Measurements from ENCODE around the gene CMC1.
"Not testable (repeated sequence)": the region's sequence is repeated elsewhere in the genome, so short reads cannot be mapped to it uniquely, and the experiment has no call there.

The CMC1 gene

GRCh38 chr3:28267984-28268849 is 26.8 kb downstream of the CMC1 start:
- no peak for DNase-seq
- no peaks in the 10 kb centered on the region for H3K27me3 Mint-ChIP-seq
- no peak overlapping the region for H3K4me3 Mint-ChIP-seq
- H3K9me3 Mint-ChIP-seq, result peaks cover 12% of the 10 kb centered on the region
- H3K36me3 Mint-ChIP-seq (ENCODE audit: low read depth), result peaks cover 81% of the 10 kb centered on the region
- no peak overlapping the region for H3K27ac Mint-ChIP-seq
- H3K4me1 Mint-ChIP-seq (ENCODE audit: low read depth), result peaks cover 8% of the 10 kb centered on the region

DNA sequence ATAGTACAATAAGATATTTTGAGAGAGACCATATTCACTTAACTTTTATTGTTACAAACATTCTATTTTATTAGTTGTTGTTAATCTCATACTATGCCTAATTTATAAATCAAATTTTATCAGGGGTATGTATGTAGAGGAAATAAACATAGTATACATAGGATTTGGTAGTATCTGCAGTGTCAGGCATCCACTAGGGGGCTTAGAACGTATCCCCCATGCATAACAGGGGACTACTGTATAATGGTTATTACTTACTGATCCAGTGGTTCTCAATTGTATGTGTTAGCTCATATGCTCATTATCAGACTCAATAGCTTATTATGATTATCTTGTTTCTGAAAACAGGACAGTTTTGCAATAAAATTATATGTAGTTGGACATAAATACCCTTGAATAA is 27.6 kb downstream of the CMC1 start:
- peaks cover 81% of the 10 kb centered on the region for H3K36me3 Mint-ChIP-seq (ENCODE audit: low read depth)

GRCh38 chr3:28269884-28270283 is 28.5 kb downstream of the CMC1 start:
- not testable (repeated sequence) for H3K4me3 Mint-ChIP-seq; H3K27ac Mint-ChIP-seq; DNase-seq; H3K27me3 Mint-ChIP-seq; H3K4me1 Mint-ChIP-seq (ENCODE audit: low read depth)
- Mint-ChIP-seq H3K36me3 (ENCODE audit: low read depth) (peaks cover 85% of the 10 kb centered on the region), H3K9me3 (peaks cover 23% of the 10 kb centered on the region)

More for the DNA sequence above, 27.6 kb downstream of the CMC1 start:
- Mint-ChIP-seq H3K9me3 (peaks cover 20% of the 10 kb centered on the region), H3K27me3 (no peaks in the 10 kb centered on the region), H3K4me1 (ENCODE audit: low read depth) (peaks cover 8% of the 10 kb centered on the region), H3K27ac (no peak overlapping the region), H3K4me3 (no peak overlapping the region)
- DNase-seq, result no peak

- peaks cover 77% of the 10 kb centered on the region for H3K36me3 Mint-ChIP-seq (ENCODE audit: low read depth)
- H3K27ac Mint-ChIP-seq, result no peak overlapping the region
Observed at GRCh38 chr3:28273837-28274236, 32.4 kb downstream of the CMC1 start.

DNA sequence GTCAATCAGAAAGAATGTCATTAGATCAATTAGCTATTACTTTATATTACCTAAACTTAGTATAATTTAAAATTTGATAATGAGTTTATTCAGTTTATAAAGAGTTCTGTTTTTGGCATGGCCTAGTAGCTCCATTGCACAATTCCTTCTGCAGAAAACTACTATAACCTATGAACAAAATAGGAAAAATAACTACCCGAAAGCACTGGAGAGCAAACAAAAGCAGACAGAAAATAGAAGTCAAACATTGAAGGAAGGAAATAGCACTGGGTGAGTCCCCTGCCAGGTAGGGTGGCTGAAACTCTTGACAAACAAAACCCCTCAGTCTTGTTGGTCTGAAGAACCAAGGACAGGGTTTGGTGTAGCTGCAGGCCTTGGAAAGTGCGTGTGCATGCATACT is 37.5 kb downstream of the CMC1 start:
- no peaks in the 10 kb centered on the region for H3K27me3 Mint-ChIP-seq
- peaks cover 6% of the 10 kb centered on the region for H3K4me1 Mint-ChIP-seq (ENCODE audit: low read depth)
- H3K27ac Mint-ChIP-seq, result no peak overlapping the region
- H3K4me3 Mint-ChIP-seq, result no peak overlapping the region
- peaks cover 38% of the 10 kb centered on the region for H3K36me3 Mint-ChIP-seq (ENCODE audit: low read depth)
- DNase-seq, result no peak
- peaks cover 3% of the 10 kb centered on the region for H3K9me3 Mint-ChIP-seq

More at GRCh38 chr3:28273837-28274236, 32.4 kb downstream of the CMC1 start:
- Mint-ChIP-seq H3K4me1 (ENCODE audit: low read depth) (peaks cover 8% of the 10 kb centered on the region), H3K9me3 (peaks cover 23% of the 10 kb centered on the region), H3K27me3 (no peaks in the 10 kb centered on the region), H3K4me3 (no peak overlapping the region)
- DNase-seq, result no peak

DNA sequence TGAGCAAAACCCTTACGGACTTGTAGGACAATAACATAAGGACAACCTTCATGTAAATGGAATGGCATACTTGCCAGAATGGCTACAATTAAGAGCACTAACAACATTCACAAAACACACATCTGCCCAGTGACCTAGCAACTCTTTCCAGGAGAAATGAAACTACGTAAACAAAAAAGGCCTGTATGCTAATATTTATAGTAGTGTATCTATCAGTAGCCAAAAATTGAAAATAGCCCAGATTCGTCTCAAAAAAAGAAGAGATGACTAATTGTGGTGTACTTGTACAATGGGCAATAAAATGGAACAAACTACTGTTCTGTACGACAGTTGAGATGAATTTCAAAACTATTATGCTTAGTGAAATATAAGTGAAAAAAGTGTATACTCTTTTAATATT is 38.4 kb downstream of the CMC1 start:
- Mint-ChIP-seq H3K27ac (no peak overlapping the region), H3K9me3 (no peaks in the 10 kb centered on the region), H3K27me3 (no peaks in the 10 kb centered on the region), H3K4me3 (no peak overlapping the region), H3K36me3 (ENCODE audit: low read depth) (peaks cover 30% of the 10 kb centered on the region), H3K4me1 (ENCODE audit: low read depth) (peaks cover 6% of the 10 kb centered on the region)
- DNase-seq, result no peak

DNA sequence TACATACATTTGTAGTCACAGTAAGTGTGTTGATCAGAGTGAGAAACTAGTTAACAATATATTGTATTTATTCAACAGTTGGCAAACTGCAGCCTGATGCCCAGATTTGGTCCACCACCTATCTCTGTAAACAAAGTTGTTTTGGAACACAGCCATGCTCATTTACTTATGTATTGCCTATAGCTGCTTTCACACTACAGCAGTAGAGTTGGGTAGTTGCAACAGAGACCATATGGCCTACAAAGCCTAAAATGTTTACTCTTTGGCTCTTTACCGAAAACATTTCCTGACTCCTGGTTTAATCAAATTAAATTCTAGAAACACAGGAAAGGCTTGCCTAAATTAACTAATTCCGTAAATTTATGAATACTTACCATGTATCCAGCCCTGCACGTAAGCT is 39.4 kb downstream of the CMC1 start:
- Mint-ChIP-seq H3K9me3 (no peaks in the 10 kb centered on the region), H3K27me3 (no peaks in the 10 kb centered on the region), H3K27ac (no peak overlapping the region), H3K36me3 (ENCODE audit: low read depth) (peaks cover 20% of the 10 kb centered on the region), H3K4me3 (no peak overlapping the region), H3K4me1 (ENCODE audit: low read depth) (peaks cover 9% of the 10 kb centered on the region)
- no peak for DNase-seq

DNA sequence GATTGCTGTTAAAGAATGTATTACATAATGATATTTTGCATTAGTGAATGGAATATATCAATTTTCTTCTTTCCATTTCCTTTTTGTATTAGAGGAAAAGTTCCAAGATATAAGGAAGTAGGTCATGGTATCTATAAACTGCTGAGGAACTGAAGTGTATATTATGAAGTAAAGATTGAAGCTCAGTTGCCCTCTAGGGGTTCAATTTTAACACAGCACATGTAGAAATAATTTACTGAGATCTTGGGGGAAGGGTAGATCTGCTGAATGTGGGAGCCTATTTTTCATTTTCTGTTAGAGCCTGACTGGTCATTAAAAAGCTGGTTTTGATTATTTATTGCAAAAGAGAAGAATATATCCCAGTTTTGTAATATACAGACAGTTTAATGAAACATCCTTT is 45.2 kb downstream of the CMC1 start:
- DNase-seq, result no peak
- Mint-ChIP-seq H3K4me3 (no peak overlapping the region), H3K27ac (no peak overlapping the region), H3K4me1 (ENCODE audit: low read depth) (peaks cover 25% of the 10 kb centered on the region), H3K27me3 (no peaks in the 10 kb centered on the region), H3K36me3 (ENCODE audit: low read depth) (peaks cover 24% of the 10 kb centered on the region), H3K9me3 (no peaks in the 10 kb centered on the region)

GRCh38 chr3:28287046-28287445 is 45.6 kb downstream of the CMC1 start:
- Mint-ChIP-seq H3K4me3 (no peak overlapping the region), H3K36me3 (ENCODE audit: low read depth) (peaks cover 25% of the 10 kb centered on the region), H3K27ac (no peak overlapping the region), H3K4me1 (ENCODE audit: low read depth) (peaks cover 26% of the 10 kb centered on the region), H3K9me3 (no peaks in the 10 kb centered on the region), H3K27me3 (no peaks in the 10 kb centered on the region)
- no peak for DNase-seq

DNA sequence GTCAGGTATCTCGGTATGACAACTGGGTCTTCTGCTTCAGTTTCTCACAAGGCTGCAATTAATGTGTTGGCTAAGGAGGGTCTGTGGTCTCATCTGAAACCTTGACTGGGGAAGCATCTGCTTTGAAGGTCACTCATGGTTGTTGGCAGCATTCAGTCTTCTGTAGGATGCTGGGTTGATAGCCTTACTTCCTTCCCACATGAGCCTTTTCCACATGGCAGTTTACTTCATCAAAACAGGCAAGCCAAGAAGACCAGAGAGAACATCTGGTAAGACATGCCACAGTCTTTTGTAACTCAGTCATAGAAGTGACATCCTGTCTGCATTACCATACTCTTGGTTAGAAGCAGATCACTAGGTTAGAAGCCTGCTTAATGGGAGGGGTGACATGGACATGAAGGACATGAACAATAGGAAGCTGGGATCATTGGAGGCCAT is 49.5 kb downstream of the CMC1 start:
- DNase-seq, result no peak
- Mint-ChIP-seq H3K9me3 (no peaks in the 10 kb centered on the region), H3K4me1 (ENCODE audit: low read depth) (peaks cover 37% of the 10 kb centered on the region), H3K27me3 (no peaks in the 10 kb centered on the region), H3K4me3 (no peak overlapping the region), H3K27ac (no peak overlapping the region), H3K36me3 (ENCODE audit: low read depth) (peaks cover 26% of the 10 kb centered on the region)

DNA sequence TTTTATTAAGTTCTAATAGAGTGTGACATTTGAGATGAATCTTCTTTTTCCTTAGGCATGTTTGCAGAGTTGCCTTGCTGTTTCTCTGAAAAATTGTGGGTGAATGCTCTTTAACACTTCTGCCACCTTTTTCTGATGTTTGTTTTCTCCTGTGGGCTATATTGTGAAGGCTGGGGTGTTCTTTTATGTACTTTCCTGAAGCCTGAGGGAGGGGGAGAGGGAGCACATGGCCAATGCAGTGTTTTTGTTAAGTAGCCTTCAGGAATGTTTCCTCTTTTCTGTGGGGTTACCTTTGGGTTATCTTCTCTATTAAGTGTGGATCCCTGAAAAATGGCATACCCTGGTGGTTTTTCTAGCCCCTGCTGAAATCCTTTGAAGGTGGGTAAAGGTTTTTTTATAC is 50.2 kb downstream of the CMC1 start:
- Mint-ChIP-seq H3K36me3 (ENCODE audit: low read depth) (peaks cover 26% of the 10 kb centered on the region), H3K4me1 (ENCODE audit: low read depth) (peaks cover 37% of the 10 kb centered on the region), H3K9me3 (no peaks in the 10 kb centered on the region), H3K4me3 (no peak overlapping the region), H3K27me3 (no peaks in the 10 kb centered on the region), H3K27ac (peak overlapping the region; percentile 26)
- no peak for DNase-seq

GRCh38 chr3:28292622-28293021 is 51.2 kb downstream of the CMC1 start:
- no peaks in the 10 kb centered on the region for H3K27me3 Mint-ChIP-seq
- peaks cover 32% of the 10 kb centered on the region for H3K36me3 Mint-ChIP-seq (ENCODE audit: low read depth)
- H3K27ac Mint-ChIP-seq, result no peak overlapping the region
- H3K9me3 Mint-ChIP-seq, result no peaks in the 10 kb centered on the region
- H3K4me1 Mint-ChIP-seq (ENCODE audit: low read depth), result peaks cover 32% of the 10 kb centered on the region
- DNase-seq, result no peak
- H3K4me3 Mint-ChIP-seq, result no peak overlapping the region

DNA sequence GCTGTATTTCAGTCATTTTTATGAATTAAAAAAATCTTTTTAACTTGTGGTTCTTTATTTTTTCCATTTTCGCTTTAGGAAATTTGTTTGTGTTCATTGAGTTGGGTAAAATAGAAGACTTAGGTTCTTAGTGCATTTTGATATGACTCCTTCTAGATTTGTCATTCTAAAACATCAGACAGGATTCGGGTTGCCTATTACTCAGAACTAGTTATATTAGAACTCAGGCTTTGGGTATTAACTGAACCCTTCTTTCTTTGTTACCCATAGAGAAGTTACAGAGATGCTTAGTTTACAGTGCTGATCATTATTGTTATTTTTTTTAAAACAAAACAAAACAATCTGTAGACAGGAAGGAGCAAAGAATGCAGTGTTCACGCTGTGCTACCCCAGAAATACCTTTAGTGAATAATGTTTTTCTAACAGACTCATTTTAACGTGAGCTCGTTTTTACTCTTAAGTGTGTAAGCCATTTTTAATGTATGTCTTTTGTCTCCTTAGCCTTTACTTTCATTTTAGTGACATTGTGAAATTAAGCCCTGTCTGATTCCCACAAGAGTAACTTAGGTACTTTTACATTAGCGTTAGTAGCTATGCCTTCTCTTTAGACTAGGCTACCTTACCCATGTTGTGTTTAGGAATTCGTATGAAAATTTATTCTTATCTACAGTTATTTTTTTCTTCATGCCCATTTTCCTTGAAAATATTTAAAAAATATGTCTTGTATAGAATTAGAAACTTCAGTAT is 53.4 kb downstream of the CMC1 start:
- Mint-ChIP-seq H3K27me3 (no peaks in the 10 kb centered on the region), H3K4me1 (ENCODE audit: low read depth) (peaks cover 28% of the 10 kb centered on the region), H3K4me3 (peak overlapping the region; percentile 29), H3K36me3 (ENCODE audit: low read depth) (peaks cover 37% of the 10 kb centered on the region), H3K9me3 (no peaks in the 10 kb centered on the region), H3K27ac (no peak overlapping the region)
- no peak for DNase-seq

DNA sequence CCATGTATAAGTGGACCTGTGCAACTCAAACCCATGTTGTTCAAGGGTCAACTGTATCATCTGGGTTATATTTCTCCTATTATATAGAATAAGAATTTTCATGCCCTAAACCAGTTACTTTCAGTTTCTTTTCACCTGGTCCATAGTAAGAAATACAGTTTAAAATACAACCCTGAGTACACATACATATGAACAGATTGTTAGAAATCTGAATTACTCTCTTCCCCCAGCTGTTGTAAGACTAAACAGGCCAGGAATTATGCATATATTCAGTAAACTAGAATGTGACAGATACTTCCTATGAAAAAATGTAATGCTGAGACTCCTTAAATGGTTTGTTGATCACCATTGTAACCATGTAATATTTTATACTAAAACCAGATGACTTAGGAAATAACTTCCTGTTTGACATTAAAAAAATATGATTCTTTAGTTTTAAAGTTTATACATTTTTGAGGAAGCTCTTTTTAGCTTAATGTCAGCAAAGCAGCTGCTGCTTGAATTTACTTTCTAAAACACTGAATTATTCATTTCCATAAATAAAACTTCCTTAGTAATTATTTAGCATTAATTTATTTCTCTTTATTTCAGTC is 54.6 kb downstream of the CMC1 start:
- Mint-ChIP-seq H3K27ac (no peak overlapping the region), H3K9me3 (no peaks in the 10 kb centered on the region), H3K36me3 (ENCODE audit: low read depth) (peaks cover 25% of the 10 kb centered on the region), H3K4me1 (ENCODE audit: low read depth) (peaks cover 22% of the 10 kb centered on the region), H3K27me3 (no peaks in the 10 kb centered on the region), H3K4me3 (no peak overlapping the region)
- no peak for DNase-seq

- Mint-ChIP-seq H3K27me3 (no peaks in the 10 kb centered on the region), H3K36me3 (ENCODE audit: low read depth) (peaks cover 17% of the 10 kb centered on the region), H3K4me1 (ENCODE audit: low read depth) (peaks cover 14% of the 10 kb centered on the region), H3K4me3 (no peak overlapping the region), H3K9me3 (no peaks in the 10 kb centered on the region), H3K27ac (no peak overlapping the region)
- DNase-seq, result no peak
Observed at GRCh38 chr3:28299705-28300104, 58.3 kb downstream of the CMC1 start.
